ENCODE results near the gene MAJIN. TPM values are rescaled to one million over a fixed set of nuclear protein-coding genes. Genes with fewer than 3 reads are reported as not detected.

Gene MAJIN
- total RNA-seq, 2 experiments from 2014 or later: not detected

DNA sequence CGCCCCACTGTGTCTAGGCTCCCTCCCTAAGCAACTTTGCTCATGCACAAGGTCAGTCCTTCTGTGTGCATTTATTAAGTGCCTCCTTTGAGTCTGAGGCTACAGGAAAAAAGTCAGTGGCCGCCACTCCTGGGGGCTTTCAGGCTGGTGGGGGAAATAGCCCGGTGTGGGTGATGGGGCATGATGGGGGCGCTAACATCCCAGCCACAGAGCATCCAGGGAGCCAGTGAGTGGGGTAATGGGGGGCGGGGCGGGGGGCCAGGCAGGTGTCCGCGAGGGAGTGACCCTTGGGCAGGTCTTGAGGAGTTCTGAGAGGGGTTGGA, 83.5 kb downstream of the MAJIN start:
- ChIA-PET CTCF (interaction anchor here (0.7 to 17.1 kb wide), 13 partner anchors 10 to 144 kb away, joined by 3 to 475 read pairs (median 5); partner anchors contain the start of genes CDC42BPG, EHD1 and PPP2R5B), POLR2A (interaction anchor here (0.6 to 1.5 kb wide), 2 partner anchors 28 to 42 kb away, joined by 3 to 4 read pairs; no protein-coding TSS in a partner anchor)

Other genes with a start within 250 kb of the MAJIN start
- gene NRXN2, start 248.9 kb downstream of the MAJIN start, total RNA-seq: under 1 TPM; 0.32 to 0.44 TPM
- 1 to 10 TPM; 2.7 to 3.1 TPM for gene RASGRP2, start 228.0 kb downstream of the MAJIN start, total RNA-seq
- under 1 TPM; 0.95 to 0.99 TPM for gene PYGM, start 212.1 kb downstream of the MAJIN start, total RNA-seq
- gene SF1, start 193.6 kb downstream of the MAJIN start, total RNA-seq: 100 to 1,000 TPM; 399 to 402 TPM
- 10 to 100 TPM; 52.3 to 53.6 TPM for gene MAP4K2, start 168.9 kb downstream of the MAJIN start, total RNA-seq
- gene MEN1, start 161.6 kb downstream of the MAJIN start, total RNA-seq: 10 to 100 TPM; 43.3 to 47.4 TPM
- under 1 TPM; 0.11 to 0.50 TPM for gene CDC42BPG, start 127.5 kb downstream of the MAJIN start, total RNA-seq
- 10 to 100 TPM; 82.2 to 85.8 TPM for gene EHD1, start 93.5 kb downstream of the MAJIN start, total RNA-seq
- gene ATG2A, start 54.9 kb downstream of the MAJIN start, total RNA-seq: 10 to 100 TPM; 21.7 to 22.6 TPM
- gene PPP2R5B, start 47.4 kb downstream of the MAJIN start, total RNA-seq: 10 to 100 TPM; 11.3 to 11.5 TPM
- not detected for gene GPHA2, start 36.2 kb downstream of the MAJIN start, total RNA-seq
- not detected for gene BATF2, start 24.9 kb upstream of the MAJIN start, total RNA-seq
- 100 to 1,000 TPM; 134 to 138 TPM for gene ARL2, start 42.1 kb upstream of the MAJIN start, total RNA-seq
- 10 to 100 TPM; 13.7 to 15.2 TPM for gene SNX15, start 55.3 kb upstream of the MAJIN start, total RNA-seq
- gene SAC3D1, start 69.1 kb upstream of the MAJIN start, total RNA-seq: 10 to 100 TPM; 18.3 to 20.5 TPM
- 10 to 100 TPM; 10.3 to 11.2 TPM for gene NAALADL1, start 86.4 kb upstream of the MAJIN start, total RNA-seq
- 100 to 1,000 TPM; 108 TPM for gene CDCA5, start 111.9 kb upstream of the MAJIN start, total RNA-seq
- gene ZFPL1, start 112.1 kb upstream of the MAJIN start, total RNA-seq: 10 to 100 TPM; 27.5 to 30.2 TPM
- 100 to 1,000 TPM in 1 of 2 experiments, 10 to 100 TPM in 1; 99.2 to 104 TPM for gene VPS51, start 124.1 kb upstream of the MAJIN start, total RNA-seq
- 10 to 100 TPM; 18.0 to 18.2 TPM for gene TM7SF2, start 139.8 kb upstream of the MAJIN start, total RNA-seq
- gene ZNHIT2, start 145.6 kb upstream of the MAJIN start, total RNA-seq: 10 to 100 TPM; 16.5 to 18.2 TPM
- 1,000 to 10,000 TPM; 1,009 to 1,011 TPM for gene FAU, start 150.0 kb upstream of the MAJIN start, total RNA-seq
- gene MRPL49, start 150.2 kb upstream of the MAJIN start, total RNA-seq: 100 to 1,000 TPM; 108 TPM
- 10 to 100 TPM; 33.8 to 36.6 TPM for gene SYVN1, start 162.4 kb upstream of the MAJIN start, total RNA-seq
- not detected for gene SPDYC, start 198.1 kb upstream of the MAJIN start, total RNA-seq
- 10 to 100 TPM; 75.6 to 79.1 TPM for gene CAPN1, start 209.8 kb upstream of the MAJIN start, total RNA-seq

All from activated CD8-positive, alpha-beta memory T cell treated with anti-CD3 and anti-CD28 coated beads for 36 hours (primary cell).